GM19467 (cell line): ENCODE results near the gene ST13.
"Not testable (repeated sequence)": the region's sequence is repeated elsewhere in the genome, so short reads cannot be mapped to it uniquely, and the experiment has no call there.

Source experiments
- ATAC-seq: cut with Tn5 transposase; IDR thresholded peaks from one replicate; pipeline ENCODE4 v1.9.1; 2021; ENCODE audit warnings: mild to moderate bottlenecking, moderate library complexity; ENCODE audit not compliant: unreplicated experiment

The ST13 gene

DNA sequence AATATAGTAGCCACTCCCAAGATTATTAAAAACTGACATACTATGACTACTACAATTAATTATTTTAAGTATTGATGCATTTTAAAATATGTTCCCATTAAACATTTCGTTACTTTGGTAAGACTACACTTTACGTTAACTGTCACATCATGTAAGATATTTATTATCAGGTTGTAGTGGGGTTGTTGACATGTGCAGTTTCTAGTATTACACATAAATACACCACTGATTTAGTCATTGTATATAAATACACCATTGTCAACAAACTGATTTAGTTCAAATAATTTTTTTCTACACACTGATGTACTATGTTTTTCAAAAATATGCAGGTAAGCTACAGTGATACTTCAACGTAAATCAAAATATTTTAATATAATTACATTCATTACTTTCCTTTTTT lies 11.5 kb downstream of the ST13 start:
- ATAC-seq = no peak

DNA sequence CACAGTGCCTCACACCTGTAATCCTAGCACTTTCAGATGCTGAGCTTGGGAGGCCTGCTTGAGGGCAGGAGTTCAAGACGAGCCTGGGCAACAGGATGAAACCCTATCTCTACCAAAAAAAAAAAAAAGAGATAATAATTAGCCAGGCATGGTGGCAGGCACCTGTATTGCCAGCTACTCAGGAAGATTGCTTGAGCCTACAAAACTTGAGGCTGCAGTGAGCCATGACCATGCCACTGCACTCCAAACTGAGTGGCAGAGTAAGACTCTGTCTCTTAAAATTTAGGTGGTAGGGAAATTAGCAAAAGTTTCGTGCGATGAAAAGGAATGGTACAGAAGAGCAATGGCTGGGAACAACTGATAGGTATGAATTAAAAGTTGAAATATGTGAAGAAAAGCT lies 18.0 kb downstream of the ST13 start:
- ATAC-seq = no peak

DNA sequence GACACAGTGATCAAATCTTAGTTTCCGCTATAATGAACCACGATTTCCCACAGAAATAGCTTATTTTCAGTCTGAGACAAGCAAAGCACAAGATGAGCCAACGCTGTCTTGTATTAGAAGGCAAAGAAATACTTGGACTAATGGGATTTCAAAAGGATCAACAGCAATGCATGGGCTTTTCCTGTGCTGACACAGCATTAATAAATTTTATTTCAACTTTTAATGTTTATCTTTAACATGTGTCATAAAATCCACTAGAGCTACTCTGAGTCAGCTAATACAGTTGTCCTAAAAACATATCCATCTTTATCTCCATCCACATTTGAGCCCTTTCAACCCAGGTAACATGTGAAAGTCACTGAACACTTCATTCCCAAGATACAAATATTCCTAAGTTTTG lies 21.8 kb downstream of the ST13 start:
- no peak for ATAC-seq

DNA sequence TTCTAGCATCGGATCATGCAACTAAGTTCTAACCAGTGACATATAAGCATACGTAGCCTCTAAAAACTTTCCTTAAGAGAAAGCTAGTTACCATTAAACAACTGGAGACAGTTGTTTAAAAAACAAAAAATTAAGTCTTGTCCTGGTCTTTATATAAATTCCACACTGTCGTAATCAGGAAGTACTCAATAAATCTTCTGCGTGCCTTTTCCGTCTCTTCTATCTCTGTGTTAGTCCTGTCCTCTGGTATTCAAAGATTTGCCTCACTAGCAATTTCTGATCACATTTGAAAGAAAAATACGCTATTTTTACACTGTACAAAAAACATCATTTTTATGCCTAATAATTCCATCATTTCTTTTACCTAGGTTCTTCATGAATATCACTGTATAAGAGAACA lies 27.3 kb downstream of the ST13 start:
- no peak for ATAC-seq

DNA sequence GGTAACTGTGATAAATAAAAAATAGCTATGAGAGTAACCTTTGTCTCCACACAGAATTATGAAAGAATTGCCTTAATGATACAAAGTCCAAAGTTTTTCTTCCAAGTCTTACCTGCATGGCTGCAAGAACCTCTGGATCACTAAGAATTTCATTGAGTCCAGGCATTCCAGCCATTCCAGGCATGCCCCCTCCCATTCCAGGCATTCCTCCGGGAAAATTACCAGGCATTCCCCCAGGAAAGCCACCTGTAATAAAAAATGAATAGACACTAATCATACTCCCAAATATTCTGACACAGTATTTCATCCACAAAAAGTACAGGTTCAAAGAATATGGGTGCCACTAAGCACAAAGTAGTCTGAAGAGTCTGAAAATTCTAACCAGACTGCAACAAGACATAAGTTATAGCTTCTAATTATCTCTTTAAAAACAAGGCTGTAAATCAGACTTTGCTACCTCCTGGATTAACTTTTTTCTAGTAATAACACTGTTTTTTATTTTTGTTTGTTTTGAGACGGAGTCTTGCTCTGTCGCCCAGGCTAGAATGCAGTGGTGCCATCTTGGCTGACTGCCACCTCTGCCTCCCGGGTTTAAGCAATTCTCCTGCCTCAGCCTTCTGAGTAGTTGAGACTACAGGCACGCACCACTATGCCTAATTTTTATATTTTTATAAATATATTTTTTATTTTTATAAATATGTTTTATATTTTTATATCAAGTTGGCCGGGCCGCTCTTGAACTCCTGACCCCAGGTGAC lies 29.3 kb downstream of the ST13 start:
- ATAC-seq = no peak

DNA sequence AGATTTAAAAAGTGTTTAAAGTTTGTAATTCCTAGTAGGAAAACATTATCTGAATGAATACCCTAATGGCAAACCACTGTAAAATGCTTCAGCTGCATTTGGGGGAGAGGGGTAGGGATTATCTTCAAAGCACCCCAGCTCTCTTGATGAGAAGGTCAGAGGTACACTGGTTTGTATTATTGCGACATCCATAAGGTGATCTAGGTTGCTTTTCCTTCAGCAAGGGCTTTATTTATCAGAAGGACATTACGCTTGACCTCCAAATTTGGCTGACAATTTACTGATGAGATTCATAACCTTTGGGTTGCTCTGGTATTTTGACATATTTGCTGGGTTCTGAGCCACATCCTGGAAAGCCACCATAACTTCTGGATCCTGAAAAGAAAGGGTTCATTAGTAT lies 30.1 kb downstream of the ST13 start:
- ATAC-seq = not testable (repeated sequence)

- no peak for ATAC-seq
These were observed 33.0 kb downstream of the ST13 start for GRCh38 chr22:40823426-40823825.

DNA sequence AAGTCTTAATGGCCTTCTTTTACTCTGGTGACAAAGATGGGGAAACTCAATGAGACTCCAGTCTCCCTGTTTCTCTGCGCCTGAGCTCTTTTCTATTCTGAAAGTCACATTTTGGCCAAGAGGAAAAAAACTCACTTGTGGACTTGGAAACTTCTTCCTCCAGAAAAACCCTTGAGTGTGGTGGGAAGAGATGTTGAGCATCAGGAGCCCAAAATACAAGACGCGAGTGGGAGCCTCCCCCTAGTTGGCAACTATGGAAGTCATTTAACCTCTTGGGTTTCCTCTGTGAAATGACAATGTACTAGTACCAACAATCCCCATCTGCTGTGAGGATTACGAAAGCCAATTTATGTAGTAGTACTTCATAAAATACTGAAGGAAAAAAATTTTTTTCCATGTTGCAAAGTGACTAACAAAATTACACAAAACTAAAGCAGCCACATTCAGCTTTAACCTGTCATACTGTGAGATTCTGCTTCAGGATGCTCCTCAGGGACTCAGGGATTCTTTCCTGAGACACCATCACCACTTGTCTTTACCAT lies 36.8 kb downstream of the ST13 start:
- no peak for ATAC-seq

GRCh38 chr22:40818747-40819598 lies 37.5 kb downstream of the ST13 start, which contains the start of gene SLC25A17:
Gene SLC25A17 (minus strand): TSS chr22:40819346. CDS start chr22:40819248, 98 bp downstream.
- peak; percentile 66 for ATAC-seq

DNA sequence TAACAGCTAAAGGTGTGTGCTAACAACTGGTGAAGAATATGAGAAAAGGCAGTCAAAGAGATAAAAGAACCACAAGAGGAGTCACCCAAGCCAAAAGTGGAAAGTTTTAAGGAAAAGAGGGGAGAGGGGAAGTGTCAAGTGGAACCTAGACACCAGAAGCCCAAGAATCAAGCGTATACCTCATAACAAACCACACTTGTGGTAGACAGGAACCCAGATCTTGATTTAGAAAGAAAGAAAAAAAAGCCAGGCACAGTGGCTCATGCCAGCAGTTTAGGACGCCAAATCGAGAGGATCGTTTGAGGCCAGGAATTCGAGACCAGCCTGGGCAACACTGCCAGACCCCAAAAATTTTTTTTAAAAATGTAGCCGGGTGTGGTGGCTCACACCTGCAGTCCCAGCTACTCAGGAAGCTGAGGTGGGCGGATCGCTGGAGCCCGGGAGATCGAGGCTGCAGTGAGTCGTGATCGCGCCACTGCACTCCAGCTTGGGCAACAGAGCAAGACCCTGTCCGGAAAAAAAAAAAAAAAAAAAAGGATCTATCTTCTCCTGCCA lies 38.2 kb downstream of the ST13 start:
- no peak for ATAC-seq

DNA sequence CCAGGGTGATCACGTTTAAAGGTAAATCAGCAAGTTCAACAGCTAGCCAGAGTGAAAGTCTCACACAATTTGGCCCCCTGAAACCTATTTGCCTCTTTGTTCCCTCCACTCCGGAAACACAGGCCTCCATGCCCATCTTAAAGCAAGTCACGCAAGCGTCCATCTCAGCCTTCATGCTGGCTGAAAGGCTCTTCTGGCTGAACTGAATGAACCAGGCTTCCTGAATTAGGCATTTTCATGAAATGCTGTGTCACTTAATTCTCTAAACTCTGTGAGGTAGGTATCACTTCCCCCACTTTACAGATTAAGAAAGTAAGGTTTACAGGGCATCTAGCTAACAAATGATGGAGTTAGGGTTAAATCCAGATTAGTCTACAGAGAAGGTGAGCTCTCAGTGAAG lies 38.7 kb downstream of the ST13 start:
- ATAC-seq = no peak

GRCh38 chr22:40813912-40814315 lies 42.5 kb downstream of the ST13 start:
- no peak for ATAC-seq

GRCh38 chr22:40808018-40808841 lies 48.2 kb downstream of the ST13 start:
- no peak for ATAC-seq

DNA sequence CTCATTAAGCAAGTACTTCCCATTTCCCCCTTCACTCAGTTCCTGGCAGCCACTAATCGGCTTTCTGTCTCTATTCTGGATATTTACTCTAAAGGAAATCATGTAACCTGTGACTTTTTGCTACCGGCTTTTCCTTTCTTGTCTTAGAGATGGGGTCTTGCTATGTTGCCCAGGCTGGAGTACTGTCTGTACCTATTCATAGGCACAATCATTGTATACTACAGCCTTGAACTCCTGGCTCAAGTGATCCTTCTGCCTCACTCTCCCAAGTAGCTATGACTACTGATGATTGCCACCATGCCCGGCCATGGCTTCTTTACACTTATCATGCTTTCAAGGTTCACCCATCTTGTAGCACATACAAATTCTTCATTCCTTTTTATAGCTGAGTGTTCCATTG lies 49.7 kb downstream of the ST13 start:
- ATAC-seq = no peak

DNA sequence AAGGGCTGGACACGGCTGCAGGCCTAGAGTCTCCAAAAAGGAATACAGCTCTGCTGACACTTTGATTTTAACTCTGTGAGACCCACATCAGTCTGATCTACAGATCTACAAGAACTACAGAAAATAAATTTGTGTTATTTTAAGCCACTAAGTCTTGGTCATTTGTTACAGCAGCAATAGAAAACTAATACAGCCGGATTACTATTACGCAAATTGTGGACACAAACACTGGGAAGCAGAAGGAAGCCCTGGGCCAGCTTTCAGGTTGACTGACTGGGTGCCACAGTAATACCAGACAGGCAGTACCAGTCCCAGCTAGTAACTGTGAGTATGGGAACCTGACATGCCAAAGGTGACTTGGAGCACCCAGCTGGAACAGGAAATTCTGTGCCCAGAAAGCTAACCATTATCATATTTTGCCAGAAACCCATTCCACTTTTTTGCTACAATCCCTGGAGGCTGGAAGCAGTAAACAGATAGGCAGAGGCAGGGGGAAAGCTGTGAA lies 50.7 kb downstream of the ST13 start:
- ATAC-seq = no peak

GRCh38 chr22:40805239-40805638 lies 51.2 kb downstream of the ST13 start:
- ATAC-seq = no peak

DNA sequence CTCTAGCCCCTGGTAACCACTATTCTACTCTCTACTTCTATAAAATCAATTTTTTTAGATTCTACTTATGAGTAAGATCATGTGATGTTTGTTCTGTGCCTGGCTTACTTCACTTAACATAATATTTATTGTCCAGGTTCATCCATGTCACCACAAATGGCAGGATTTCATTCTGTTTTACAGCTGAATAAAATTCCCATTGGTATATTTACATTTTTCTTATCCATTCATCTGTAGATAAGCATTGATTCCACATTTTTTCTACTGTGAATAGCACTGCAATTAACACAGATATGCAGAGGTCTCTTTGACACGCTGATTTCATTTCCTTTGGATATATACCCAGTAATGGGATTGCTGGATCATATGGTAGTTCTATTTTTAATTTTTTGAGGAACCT lies 53.1 kb downstream of the ST13 start:
- no peak for ATAC-seq

GRCh38 chr22:40799008-40799407 lies 57.4 kb downstream of the ST13 start:
- no peak for ATAC-seq

GRCh38 chr22:40797427-40797826 lies 59.0 kb downstream of the ST13 start:
- ATAC-seq = no peak

- ATAC-seq = no peak
These were observed 64.0 kb downstream of the ST13 start for GRCh38 chr22:40792451-40792850.

DNA sequence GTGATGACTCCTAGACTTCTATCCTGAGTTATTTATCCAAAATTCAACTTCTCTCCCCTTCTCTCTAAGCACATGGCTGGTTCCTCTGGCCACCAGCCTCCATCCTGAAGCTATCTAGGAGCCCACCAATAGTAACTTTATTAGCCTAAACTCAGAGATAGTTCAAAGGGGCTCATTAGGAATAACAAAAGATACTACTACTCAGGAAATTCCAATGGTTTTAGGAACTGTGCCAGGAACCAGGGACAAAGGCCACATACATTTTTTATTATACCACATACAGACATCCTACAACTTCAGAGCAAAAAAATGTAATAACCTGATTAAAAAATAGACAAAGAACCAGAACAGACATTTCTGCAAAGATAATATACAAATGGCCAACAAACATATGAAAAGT lies 65.2 kb downstream of the ST13 start:
- ATAC-seq = no peak
